Measurements from ENCODE around the gene ANTXRL. TPM values are rescaled to one million over a fixed set of nuclear protein-coding genes. Genes with fewer than 3 reads are reported as not detected.
"Not testable (repeated sequence)": the region's sequence is repeated elsewhere in the genome, so short reads cannot be mapped to it uniquely, and the experiment has no call there.

Gene ANTXRL
- total RNA-seq, 1 experiment from 2014 or later, result 0.26 TPM

DNA sequence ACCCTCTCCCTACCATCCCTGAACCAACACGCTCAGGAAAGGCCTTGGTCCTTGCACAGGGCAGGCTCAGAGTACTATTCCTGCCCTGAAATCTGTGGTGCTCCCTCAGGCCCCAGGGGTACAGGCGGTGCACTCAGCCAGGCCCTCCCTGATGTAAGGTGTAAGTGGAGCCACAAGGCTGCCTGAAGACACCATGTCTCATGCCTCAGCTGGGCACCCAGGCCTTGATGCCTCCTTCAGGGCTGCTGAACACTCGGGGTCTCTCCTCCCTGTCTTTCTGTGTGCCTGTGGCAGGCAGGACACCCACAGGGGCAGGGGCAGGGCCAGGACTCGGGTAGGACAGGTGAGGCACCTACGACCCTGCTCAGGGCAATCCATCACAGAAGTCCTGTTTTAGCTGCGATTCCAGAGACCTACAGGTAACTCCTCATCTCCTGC is 22.9 kb upstream of the ANTXRL start:
- Histone ChIP-seq H3F3A (ENCODE audit: insufficient read depth, low read depth) (no peaks in the 10 kb centered on the region), H3K27me3 (ENCODE audit: insufficient read depth, low read depth) (no peaks in the 10 kb centered on the region), H3K79me2 (ENCODE audit: low read depth) (no peaks in the 10 kb centered on the region), H3K4me2 (no peak overlapping the region), H3K27ac (no peak overlapping the region), H3K4me1 (replicated peaks; ENCODE audit: insufficient read depth) (no peaks in the 10 kb centered on the region), H3K4me3 (no peak overlapping the region), H4K20me1 (ENCODE audit: insufficient read depth) (no peaks in the 10 kb centered on the region), H3K9me3 (ENCODE audit: insufficient read depth, low read depth) (no peaks in the 10 kb centered on the region), H3K9me2 (ENCODE audit: insufficient read depth) (no peaks in the 10 kb centered on the region), H2AFZ (no peak overlapping the region), H3K36me3 (ENCODE audit: low read depth) (no peaks in the 10 kb centered on the region)
- intact Hi-C loops (cut with micrococcal nuclease; ENCODE audit: unreplicated experiment), result no loop called here
- POLR2A ChIA-PET (ENCODE audit: unreplicated experiment), result no interaction called here
- TF ChIP-seq EZH2 (IDR thresholded peaks at IDR 0.05; ENCODE audit: low read depth) (no peak), CTCF (conservative IDR thresholded peaks at IDR 0.05) (no peak)
- no TSS peak for BruUV-seq (replicated peaks)
- no peak for DNase-seq
- CTCF ChIA-PET, result no interaction called here

GRCh38 chr10:46264336-46264735 is 22.5 kb upstream of the ANTXRL start:
- ChIA-PET CTCF (no interaction called here), POLR2A (ENCODE audit: unreplicated experiment) (no interaction called here)
- Histone ChIP-seq H3K36me3 (ENCODE audit: low read depth) (no peaks in the 10 kb centered on the region), H2AFZ (no peak overlapping the region), H3K4me3 (no peak overlapping the region), H3K27me3 (ENCODE audit: insufficient read depth, low read depth) (no peaks in the 10 kb centered on the region), H3K4me2 (no peak overlapping the region), H3F3A (ENCODE audit: insufficient read depth, low read depth) (no peaks in the 10 kb centered on the region), H3K9me3 (ENCODE audit: insufficient read depth, low read depth) (no peaks in the 10 kb centered on the region), H3K79me2 (ENCODE audit: low read depth) (no peaks in the 10 kb centered on the region), H4K20me1 (ENCODE audit: insufficient read depth) (no peaks in the 10 kb centered on the region), H3K4me1 (replicated peaks; ENCODE audit: insufficient read depth) (no peaks in the 10 kb centered on the region), H3K27ac (no peak overlapping the region), H3K9me2 (ENCODE audit: insufficient read depth) (no peaks in the 10 kb centered on the region)
- no peak for TF ChIP-seq EZH2 (IDR thresholded peaks at IDR 0.05; ENCODE audit: low read depth)
- no peak for TF ChIP-seq CTCF (conservative IDR thresholded peaks at IDR 0.05)
- DNase-seq, result no peak
- intact Hi-C loops (cut with micrococcal nuclease; ENCODE audit: unreplicated experiment), result no loop called here
- BruUV-seq (replicated peaks), result no TSS peak

- ChIA-PET CTCF (no interaction called here), POLR2A (ENCODE audit: unreplicated experiment) (no interaction called here)
- Histone ChIP-seq H3K4me3 (no peak overlapping the region), H3K79me2 (ENCODE audit: low read depth) (no peaks in the 10 kb centered on the region), H3K9me2 (ENCODE audit: insufficient read depth) (no peaks in the 10 kb centered on the region), H3F3A (ENCODE audit: insufficient read depth, low read depth) (no peaks in the 10 kb centered on the region), H3K4me1 (replicated peaks; ENCODE audit: insufficient read depth) (peaks cover 2% of the 10 kb centered on the region; the same call in 1 of the 2 replicates), H3K4me2 (no peak overlapping the region), H3K36me3 (ENCODE audit: low read depth) (no peaks in the 10 kb centered on the region), H4K20me1 (ENCODE audit: insufficient read depth) (no peaks in the 10 kb centered on the region), H2AFZ (no peak overlapping the region), H3K9me3 (ENCODE audit: insufficient read depth, low read depth) (no peaks in the 10 kb centered on the region), H3K27me3 (ENCODE audit: insufficient read depth, low read depth) (no peaks in the 10 kb centered on the region), H3K27ac (no peak overlapping the region)
- TF ChIP-seq CTCF (conservative IDR thresholded peaks at IDR 0.05) (no peak), EZH2 (IDR thresholded peaks at IDR 0.05; ENCODE audit: low read depth) (no peak)
- intact Hi-C loops (cut with micrococcal nuclease; ENCODE audit: unreplicated experiment), result no loop called here
- DNase-seq, result no peak
- no TSS peak for BruUV-seq (replicated peaks)
Observed at GRCh38 chr10:46264737-46265368, 21.9 kb upstream of the ANTXRL start.

DNA sequence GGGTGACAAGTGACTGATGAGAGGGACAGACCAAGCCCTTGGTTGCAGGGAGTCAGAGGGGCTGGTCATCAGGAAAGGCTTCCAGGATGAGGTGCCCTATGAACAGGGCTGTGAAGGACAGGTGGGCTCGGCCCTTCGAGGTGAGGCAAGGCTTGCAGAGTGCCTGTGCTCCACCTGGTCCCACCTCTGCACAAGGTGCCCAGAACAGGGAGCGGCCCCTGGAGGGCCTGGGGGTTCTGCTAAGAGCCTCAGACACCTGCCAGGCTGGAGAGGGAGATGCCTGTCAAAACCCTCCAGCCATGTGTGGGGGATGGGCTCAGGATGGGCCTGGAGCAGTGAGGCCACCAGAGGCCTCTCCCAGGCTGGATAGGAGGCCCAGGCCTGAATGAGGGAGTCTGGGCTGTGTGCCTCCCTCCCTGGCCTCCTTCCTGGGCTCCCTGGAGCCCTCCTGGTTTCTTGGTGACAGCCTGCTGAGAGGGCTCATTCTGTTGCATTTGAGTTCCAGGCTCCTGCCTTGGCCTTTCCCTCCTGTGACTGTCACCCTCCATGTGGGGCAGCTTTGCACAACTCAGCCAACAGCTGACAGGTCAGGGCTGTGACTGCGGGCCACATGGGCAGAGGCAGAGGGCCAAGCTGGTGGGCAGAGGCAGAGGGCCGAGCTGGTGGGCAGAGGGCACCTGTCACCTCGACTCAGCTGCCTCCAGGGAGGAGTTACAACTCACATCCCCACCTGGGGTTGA is 21.1 kb upstream of the ANTXRL start:
- DNase-seq; H3K27ac ChIP-seq; H3K36me3 ChIP-seq (ENCODE audit: low read depth); H3K4me2 ChIP-seq; H3K27me3 ChIP-seq (ENCODE audit: insufficient read depth, low read depth); H3F3A ChIP-seq (ENCODE audit: insufficient read depth, low read depth); CTCF ChIA-PET; H4K20me1 ChIP-seq (ENCODE audit: insufficient read depth); H3K4me3 ChIP-seq; BruUV-seq (replicated peaks); H3K9me3 ChIP-seq (ENCODE audit: insufficient read depth, low read depth); intact Hi-C loops (cut with micrococcal nuclease; ENCODE audit: unreplicated experiment); H3K79me2 ChIP-seq (ENCODE audit: low read depth); POLR2A ChIA-PET (ENCODE audit: unreplicated experiment); H3K9me2 ChIP-seq (ENCODE audit: insufficient read depth); H3K4me1 ChIP-seq (replicated peaks; ENCODE audit: insufficient read depth); H2AFZ ChIP-seq: not testable (repeated sequence)
